Peyer's patch (tissue), 4 donors: ENCODE results near the gene APBA1. TPM values are rescaled to one million over a fixed set of nuclear protein-coding genes. Genes with fewer than 3 reads are reported as not detected.

Experiments used
- DNase-seq, 3 donors: peaks; one replicate each; pipeline ENCODE4 v3.0.0-alpha.2; 2017 to 2019
- H3K27ac ChIP-seq, 4 donors: fragments of 200-600 bp; sonication (generic); one replicate each; pipeline ENCODE4 v1.5.1; 2016 to 2019
- H3K27me3 ChIP-seq, 2 donors: fragments of 200-600 bp; sonication (generic); one replicate each; pipeline ENCODE4 v1.5.1; 2019
- H3K36me3 ChIP-seq, 3 donors: fragments of 200-600 bp; sonication (generic); one replicate each; pipeline ENCODE4 v1.5.1; 2016 to 2019
- H3K4me1 ChIP-seq, 4 donors: fragments of 200-600 bp; sonication (generic); one replicate each; pipeline ENCODE4 v1.5.1; 2016 to 2019
- H3K4me3 ChIP-seq, 4 donors: fragments of 200-600 bp; sonication (generic); 1 replicate in 3 of 4; 2 replicates in 1 of 4; pipeline ENCODE4 v1.5.1; 2016 to 2019; ENCODE audit warnings: mild to moderate bottlenecking in 1 of 4
- H3K9me3 ChIP-seq, 4 donors: fragments of 200-600 bp; sonication (generic); one replicate each; pipeline ENCODE4 v1.5.1; 2016 to 2019; ENCODE audit warnings: mild to moderate bottlenecking in 1 of 4
- CTCF ChIP-seq, 6 experiments: fragments of 450-650 bp in 4 of 6; fragments of 200-600 bp in 2 of 6; sonication (generic) in 1 of 6; IDR thresholded peaks; one replicate each; pipeline ENCODE4 v1.5.1; 2017 to 2019; ENCODE audit warnings: antibody characterized with exemption in 6 of 6, mild to moderate bottlenecking in 3 of 6, moderate library complexity in 1 of 6
- POLR2A ChIP-seq, 2 donors: fragments of 450-650 bp; IDR thresholded peaks; one replicate each; pipeline ENCODE4 v1.5.1; 2017; ENCODE audit warnings: antibody characterized with exemption in 2 of 2, mild to moderate bottlenecking in 2 of 2, moderate library complexity in 2 of 2
- total RNA-seq, 4 donors: library from RNA; depleted of rRNA; stranded (reverse); fragments of >200 nt; gene quantifications; one replicate each; pipeline ENCODE4 v1.1.0, GENCODE V29; 2016

The APBA1 gene
- total RNA-seq, 4 donors from 2014 or later, result 0.88 to 14.9 (median 3.9) TPM

- H3K36me3 ChIP-seq, result no peaks in the 10 kb centered on the region
- no peaks in the 10 kb centered on the region for H3K9me3 ChIP-seq
- no peak overlapping the region for H3K27ac ChIP-seq
- H3K4me1 ChIP-seq, result no peaks in the 10 kb centered on the region
- no peak for DNase-seq
- H3K4me3 ChIP-seq, result no peak overlapping the region
- no peaks in the 10 kb centered on the region for H3K27me3 ChIP-seq
- TF ChIP-seq POLR2A (IDR thresholded peaks at IDR 0.05) (no peak), CTCF (IDR thresholded peaks at IDR 0.05) (no peak)
Measured at GRCh38 chr9:69578026-69578425, 94.1 kb downstream of the APBA1 start.

GRCh38 chr9:69577123-69577522 is 95.0 kb downstream of the APBA1 start:
- DNase-seq, result no peak
- no peak overlapping the region for H3K27ac ChIP-seq
- no peaks in the 10 kb centered on the region for H3K9me3 ChIP-seq
- TF ChIP-seq CTCF (IDR thresholded peaks at IDR 0.05) (no peak), POLR2A (IDR thresholded peaks at IDR 0.05) (no peak)
- no peak overlapping the region for H3K4me3 ChIP-seq
- H3K36me3 ChIP-seq, result no peaks in the 10 kb centered on the region
- H3K4me1 ChIP-seq, result no peaks in the 10 kb centered on the region
- H3K27me3 ChIP-seq, result no peaks in the 10 kb centered on the region

GRCh38 chr9:69574057-69574456 is 98.1 kb downstream of the APBA1 start:
- H3K9me3 ChIP-seq, result no peaks in the 10 kb centered on the region
- no peaks in the 10 kb centered on the region for H3K27me3 ChIP-seq
- no peak overlapping the region for H3K27ac ChIP-seq
- DNase-seq, result no peak
- no peak overlapping the region for H3K4me3 ChIP-seq
- TF ChIP-seq POLR2A (IDR thresholded peaks at IDR 0.05), result no peak
- TF ChIP-seq CTCF (IDR thresholded peaks at IDR 0.05), result no peak
- no peaks in the 10 kb centered on the region for H3K4me1 ChIP-seq
- H3K36me3 ChIP-seq, result no peaks in the 10 kb centered on the region

- DNase-seq, result no peak
- H3K27ac ChIP-seq, result no peak overlapping the region
- TF ChIP-seq POLR2A (IDR thresholded peaks at IDR 0.05) (no peak), CTCF (IDR thresholded peaks at IDR 0.05) (no peak)
- no peaks in the 10 kb centered on the region for H3K4me1 ChIP-seq
- H3K27me3 ChIP-seq, result no peaks in the 10 kb centered on the region
- H3K36me3 ChIP-seq, result no peaks in the 10 kb centered on the region
- H3K9me3 ChIP-seq, result no peaks in the 10 kb centered on the region
- H3K4me3 ChIP-seq, result no peak overlapping the region
Measured at GRCh38 chr9:69573651-69574050, 98.5 kb downstream of the APBA1 start.

- Histone ChIP-seq H3K36me3 (no peaks in the 10 kb centered on the region), H3K27me3 (no peaks in the 10 kb centered on the region), H3K4me1 (no peaks in the 10 kb centered on the region), H3K27ac (no peak overlapping the region), H3K9me3 (no peaks in the 10 kb centered on the region), H3K4me3 (no peak overlapping the region)
- no peak for DNase-seq
- TF ChIP-seq POLR2A (IDR thresholded peaks at IDR 0.05) (no peak), CTCF (IDR thresholded peaks at IDR 0.05) (no peak)
Measured at GRCh38 chr9:69572611-69573010, 99.6 kb downstream of the APBA1 start.

- H3K4me1 ChIP-seq, result no peaks in the 10 kb centered on the region
- H3K36me3 ChIP-seq, result no peaks in the 10 kb centered on the region
- no peaks in the 10 kb centered on the region for H3K27me3 ChIP-seq
- no peak for TF ChIP-seq CTCF (IDR thresholded peaks at IDR 0.05)
- TF ChIP-seq POLR2A (IDR thresholded peaks at IDR 0.05), result no peak
- no peaks in the 10 kb centered on the region for H3K9me3 ChIP-seq
- H3K27ac ChIP-seq, result no peak overlapping the region
- H3K4me3 ChIP-seq, result no peak overlapping the region
- DNase-seq, result no peak
Measured at GRCh38 chr9:69571032-69571431, 101.1 kb downstream of the APBA1 start.
